Endothelial cell (in vitro differentiated cells): Measurements from ENCODE around the gene THSD4. TPM values are rescaled to one million over a fixed set of nuclear protein-coding genes. Genes with fewer than 3 reads are reported as not detected.
A peak's percentile ranks its signal among the peaks of the same experiment; 100 is the strongest.

Experiments used
- DNase-seq: peaks from one replicate; pipeline ENCODE4 v3.0.0; 2021; ENCODE audit warnings: low spot score
- H3K27ac Mint-ChIP-seq: one replicate; pipeline ENCODE4 v1.8.0; 2021; ENCODE audit warnings: mixed read lengths, inconsistent platforms; ENCODE audit not compliant: unreplicated experiment
- H3K27me3 Mint-ChIP-seq: one replicate; pipeline ENCODE4 v1.8.0; 2021; ENCODE audit warnings: mild to moderate bottlenecking, moderate library complexity, mixed read lengths, inconsistent platforms; ENCODE audit not compliant: unreplicated experiment
- H3K36me3 Mint-ChIP-seq: one replicate; pipeline ENCODE4 v1.8.0; 2021; ENCODE audit warnings: mild to moderate bottlenecking, low read depth, mixed read lengths, inconsistent platforms; ENCODE audit not compliant: unreplicated experiment
- H3K4me1 Mint-ChIP-seq: one replicate; pipeline ENCODE4 v1.8.0; 2021; ENCODE audit warnings: mild to moderate bottlenecking, mixed read lengths, inconsistent platforms; ENCODE audit not compliant: unreplicated experiment
- H3K4me3 Mint-ChIP-seq: one replicate; pipeline ENCODE4 v1.8.0; 2021; ENCODE audit warnings: mild to moderate bottlenecking, mixed read lengths, inconsistent platforms; ENCODE audit not compliant: unreplicated experiment
- H3K9me3 Mint-ChIP-seq: one replicate; pipeline ENCODE4 v1.8.0; 2021; ENCODE audit warnings: mixed read lengths, inconsistent platforms; ENCODE audit not compliant: unreplicated experiment
- total RNA-seq: library from RNA; stranded (reverse); fragmentation: NEBNext Ultra II Directional; extraction: Animal tissue kit (Norgen Biotek cat#: 25700); gene quantifications from one replicate; pipeline ENCODE4 v1.2.1, GENCODE V29; 2021; ENCODE audit not compliant: unreplicated experiment
- TF ChIP-seq, protein P1 (sequence below): fragments of 200-600 bp; sonication (generic); IDR thresholded peaks from one replicate; pipeline ENCODE4 v1.5.0; 2021; ENCODE audit warnings: antibody characterized with exemption; ENCODE audit not compliant: unreplicated experiment

Gene THSD4
- total RNA-seq, 1 donor from 2014 or later = 0.92 TPM

DNA sequence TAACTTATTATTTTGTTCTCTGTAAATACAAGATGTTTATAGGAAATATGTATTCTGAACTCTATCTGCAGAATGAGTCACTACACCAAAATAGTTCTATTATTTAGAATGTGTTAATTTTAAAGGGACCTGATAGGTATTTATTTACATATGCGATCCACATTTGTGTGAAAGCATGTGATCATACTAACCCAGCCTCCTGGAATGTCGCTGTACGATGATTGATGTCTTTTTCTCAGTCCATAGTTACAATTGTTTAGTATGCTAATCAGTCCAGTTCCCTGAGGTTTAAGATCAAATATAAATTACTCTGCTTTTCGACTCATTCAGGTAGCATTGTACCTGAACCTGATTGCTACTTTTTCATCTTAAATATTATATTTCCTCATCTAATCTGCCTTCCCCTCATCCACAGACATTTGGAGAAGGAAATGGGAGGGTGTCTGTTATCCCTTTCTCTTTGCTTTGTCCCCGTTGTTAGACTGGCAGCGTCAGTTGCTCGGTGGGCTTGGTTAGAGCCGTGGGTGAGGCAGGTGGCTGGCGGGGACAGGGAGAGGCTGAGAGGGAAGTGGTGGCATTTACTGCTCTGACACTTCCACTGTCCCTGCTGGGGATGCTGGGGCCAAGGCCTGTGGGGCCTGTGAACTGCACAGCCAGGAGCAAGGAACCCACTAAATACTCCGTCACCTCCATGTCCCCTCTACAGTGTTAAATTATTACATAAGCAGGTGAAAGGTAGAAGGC lies 667.3 kb downstream of the THSD4 start:
- TF ChIP-seq, protein P1, sequence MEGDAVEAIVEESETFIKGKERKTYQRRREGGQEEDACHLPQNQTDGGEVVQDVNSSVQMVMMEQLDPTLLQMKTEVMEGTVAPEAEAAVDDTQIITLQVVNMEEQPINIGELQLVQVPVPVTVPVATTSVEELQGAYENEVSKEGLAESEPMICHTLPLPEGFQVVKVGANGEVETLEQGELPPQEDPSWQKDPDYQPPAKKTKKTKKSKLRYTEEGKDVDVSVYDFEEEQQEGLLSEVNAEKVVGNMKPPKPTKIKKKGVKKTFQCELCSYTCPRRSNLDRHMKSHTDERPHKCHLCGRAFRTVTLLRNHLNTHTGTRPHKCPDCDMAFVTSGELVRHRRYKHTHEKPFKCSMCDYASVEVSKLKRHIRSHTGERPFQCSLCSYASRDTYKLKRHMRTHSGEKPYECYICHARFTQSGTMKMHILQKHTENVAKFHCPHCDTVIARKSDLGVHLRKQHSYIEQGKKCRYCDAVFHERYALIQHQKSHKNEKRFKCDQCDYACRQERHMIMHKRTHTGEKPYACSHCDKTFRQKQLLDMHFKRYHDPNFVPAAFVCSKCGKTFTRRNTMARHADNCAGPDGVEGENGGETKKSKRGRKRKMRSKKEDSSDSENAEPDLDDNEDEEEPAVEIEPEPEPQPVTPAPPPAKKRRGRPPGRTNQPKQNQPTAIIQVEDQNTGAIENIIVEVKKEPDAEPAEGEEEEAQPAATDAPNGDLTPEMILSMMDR = no peak
- Mint-ChIP-seq H3K9me3 (no peaks in the 10 kb centered on the region), H3K4me1 (no peaks in the 10 kb centered on the region), H3K27ac (no peak overlapping the region), H3K4me3 (no peak overlapping the region), H3K36me3 (no peaks in the 10 kb centered on the region), H3K27me3 (peaks cover 4% of the 10 kb centered on the region)
- DNase-seq = no peak

- DNase-seq = peak; percentile 44
- peaks cover 12% of the 10 kb centered on the region for H3K4me1 Mint-ChIP-seq
- TF ChIP-seq, protein P1 = peak; percentile 57
- H3K9me3 Mint-ChIP-seq = no peaks in the 10 kb centered on the region
- no peak overlapping the region for H3K27ac Mint-ChIP-seq
- no peaks in the 10 kb centered on the region for H3K36me3 Mint-ChIP-seq
- H3K4me3 Mint-ChIP-seq = no peak overlapping the region
- peaks cover 5% of the 10 kb centered on the region for H3K27me3 Mint-ChIP-seq
These were observed 669.4 kb downstream of the THSD4 start for GRCh38 chr15:71784719-71785118.

- TF ChIP-seq, protein P1 = no peak
- no peak for DNase-seq
- no peak overlapping the region for H3K27ac Mint-ChIP-seq
- H3K36me3 Mint-ChIP-seq = no peaks in the 10 kb centered on the region
- H3K4me3 Mint-ChIP-seq = no peak overlapping the region
- peaks cover 12% of the 10 kb centered on the region for H3K4me1 Mint-ChIP-seq
- peaks cover 8% of the 10 kb centered on the region for H3K27me3 Mint-ChIP-seq
- no peaks in the 10 kb centered on the region for H3K9me3 Mint-ChIP-seq
These were observed 670.7 kb downstream of the THSD4 start for GRCh38 chr15:71785996-71786395.

DNA sequence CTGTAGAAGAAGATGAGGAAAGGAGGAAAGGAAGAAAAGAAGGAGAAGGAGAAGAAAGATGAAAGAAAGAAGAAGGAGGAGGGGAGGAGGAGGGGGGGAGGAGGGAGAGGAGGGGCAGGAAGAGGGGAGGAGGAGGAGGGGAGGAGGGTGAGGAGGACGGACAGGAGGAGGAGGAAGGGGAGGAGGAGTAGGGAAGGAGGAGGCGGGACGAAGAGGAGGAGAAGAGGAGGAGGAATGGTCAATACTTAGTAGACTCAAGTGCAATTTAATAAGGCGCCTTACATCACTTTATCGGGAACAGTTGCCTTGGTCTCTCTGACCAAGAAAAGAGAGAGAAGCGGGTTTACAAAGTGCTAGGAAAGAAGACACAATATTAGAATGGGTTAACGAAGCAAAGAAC lies 671.4 kb downstream of the THSD4 start:
- peaks cover 12% of the 10 kb centered on the region for H3K4me1 Mint-ChIP-seq
- TF ChIP-seq, protein P1 = no peak
- H3K27me3 Mint-ChIP-seq = peaks cover 8% of the 10 kb centered on the region
- no peaks in the 10 kb centered on the region for H3K9me3 Mint-ChIP-seq
- no peak for DNase-seq
- no peak overlapping the region for H3K4me3 Mint-ChIP-seq
- H3K27ac Mint-ChIP-seq = no peak overlapping the region
- no peaks in the 10 kb centered on the region for H3K36me3 Mint-ChIP-seq

DNA sequence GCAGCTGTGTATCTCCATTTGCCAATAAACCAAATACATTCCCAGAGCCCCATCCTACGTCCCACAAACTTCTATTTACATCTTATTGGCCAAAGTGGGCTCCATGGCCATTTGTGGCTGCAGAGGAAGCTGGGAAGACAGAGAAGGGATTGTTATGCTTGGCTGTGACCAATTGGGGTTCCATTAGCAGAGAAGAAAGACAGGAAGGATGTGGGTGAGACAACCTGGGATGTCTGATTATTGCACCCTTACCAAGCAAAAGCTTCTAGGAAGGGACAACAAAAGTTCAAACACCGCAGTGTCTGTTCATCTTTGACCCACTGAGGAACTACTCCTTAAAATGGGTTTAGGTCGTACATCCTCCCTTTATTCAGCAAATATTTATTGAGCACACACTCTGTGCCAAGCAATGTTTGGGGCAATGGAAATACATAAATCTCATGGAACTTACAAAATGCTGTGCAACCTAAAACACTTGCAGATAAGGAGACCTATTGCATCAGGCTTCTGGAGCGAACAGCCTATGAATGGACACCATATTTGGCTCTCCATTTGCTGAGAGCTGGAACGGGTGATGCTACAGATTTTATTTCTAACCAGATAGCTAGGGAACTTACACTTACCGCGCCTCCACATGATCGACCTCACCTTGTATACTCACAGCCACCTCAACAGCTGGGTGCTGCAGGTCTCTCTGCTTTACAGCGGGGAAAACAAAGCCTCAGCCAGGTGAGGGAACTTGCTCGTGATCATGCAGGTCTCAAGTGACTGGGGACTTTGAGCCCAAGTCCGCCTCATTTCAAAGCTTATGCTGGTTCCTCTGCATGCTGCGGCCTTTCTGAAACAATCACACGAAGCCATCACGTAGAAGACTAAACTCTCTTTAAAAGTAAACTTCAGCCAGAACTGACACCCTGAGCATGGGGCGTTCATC lies 673.6 kb downstream of the THSD4 start:
- Mint-ChIP-seq H3K36me3 (no peaks in the 10 kb centered on the region), H3K4me3 (no peak overlapping the region), H3K27me3 (peaks cover 9% of the 10 kb centered on the region), H3K4me1 (peaks cover 12% of the 10 kb centered on the region), H3K27ac (no peak overlapping the region), H3K9me3 (no peaks in the 10 kb centered on the region)
- TF ChIP-seq, protein P1 = no peak
- DNase-seq = no peak
